NCI-H1694 treated with DMSO at 0.1 percent for 48 hours (cell line): ENCODE data around the gene KRT76.

Experiments used
- DNase-seq: peaks from one replicate; lab custom pipeline; 2025; lab: John Stamatoyannopoulos, UW

The KRT76 gene

DNA sequence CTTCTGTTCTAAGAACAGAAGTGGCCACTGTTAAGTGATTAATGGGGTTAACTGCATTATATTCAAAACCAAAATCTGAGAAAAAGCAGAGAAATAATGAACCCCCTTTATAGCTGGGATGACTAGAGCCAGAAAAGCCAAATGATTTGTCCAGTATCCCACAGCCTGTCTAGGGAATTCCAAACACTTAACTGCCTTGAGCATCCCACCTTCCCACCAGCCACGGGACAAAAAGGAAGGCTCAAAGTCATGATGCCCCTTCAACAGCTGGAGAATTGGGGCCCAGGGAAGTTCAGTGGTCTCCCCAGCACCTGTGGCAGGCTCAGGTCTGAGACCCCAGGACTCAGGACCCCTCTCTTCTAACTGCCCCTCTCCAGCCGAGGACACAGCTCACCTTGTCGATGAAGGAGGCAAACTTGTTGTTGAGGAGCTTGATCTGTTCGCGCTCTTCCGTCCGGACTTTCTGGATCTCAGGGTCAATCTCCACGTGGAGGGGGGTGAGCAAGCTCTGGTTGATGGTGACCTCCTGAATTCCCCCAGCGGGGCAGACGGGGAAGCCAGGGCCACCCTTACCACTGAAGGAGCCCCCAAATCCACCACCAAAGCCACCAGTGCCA lies 36.2 kb upstream of the KRT76 start:
- DNase-seq, result no peak

- no peak for DNase-seq
Observed at GRCh38 chr12:52812749-52813148, 35.6 kb upstream of the KRT76 start.

DNA sequence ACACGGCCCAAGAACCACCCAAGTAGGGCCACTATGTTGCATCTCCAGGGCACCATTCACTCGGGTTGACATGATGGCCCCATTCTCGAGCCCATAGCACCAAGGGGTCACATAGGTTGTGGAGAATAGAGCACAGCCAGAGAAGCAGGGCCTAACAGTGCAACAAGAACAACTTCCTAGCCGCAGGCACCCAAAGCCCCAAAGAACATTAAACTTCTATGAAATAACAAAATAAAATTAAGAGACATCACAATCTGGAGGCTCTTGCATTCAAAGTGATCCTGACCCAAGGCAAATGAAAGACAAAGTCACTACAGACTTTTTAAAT lies 34.9 kb upstream of the KRT76 start:
- no peak for DNase-seq

DNA sequence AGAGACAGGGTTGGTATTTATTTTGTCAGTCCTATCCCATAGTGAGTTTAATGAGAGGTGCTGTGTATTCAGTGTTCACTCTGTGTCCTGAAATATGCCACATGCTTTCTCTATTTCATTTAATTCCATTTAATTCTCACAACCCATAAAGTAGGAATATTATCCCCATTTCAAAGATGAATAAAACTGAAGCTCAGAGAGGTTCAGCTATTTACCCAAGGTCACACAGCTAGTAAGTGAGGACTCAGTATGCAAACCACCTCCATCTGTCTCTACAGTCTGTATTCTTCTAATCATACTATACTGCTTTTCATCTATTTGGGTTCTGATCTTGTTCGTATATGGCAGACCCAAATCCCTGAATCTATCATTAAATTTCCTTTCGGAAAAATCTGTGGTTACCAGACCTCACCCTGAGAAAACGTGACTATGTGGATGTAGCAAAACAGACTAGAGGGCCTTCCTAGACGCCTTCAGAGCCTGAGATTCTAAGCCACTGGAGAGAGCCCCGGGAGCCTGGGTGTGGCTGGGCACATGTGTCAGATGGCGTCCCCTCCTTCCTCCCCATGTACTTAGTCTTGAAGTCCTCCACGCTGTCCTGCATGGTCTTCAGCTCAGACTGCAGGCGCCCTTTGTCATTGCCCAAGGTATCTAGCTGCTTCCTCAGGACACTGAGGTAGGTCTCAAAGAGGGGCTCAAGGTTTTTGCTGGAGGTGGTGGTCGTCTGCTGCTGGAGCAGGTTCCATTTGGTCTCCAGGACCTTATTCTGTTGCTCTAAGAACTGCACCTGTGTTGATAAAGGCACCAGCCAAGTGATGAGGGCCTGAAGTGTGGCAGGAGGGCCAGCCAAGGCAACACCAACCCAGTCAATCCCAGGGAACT lies 34.3 kb upstream of the KRT76 start:
- no peak for DNase-seq

DNA sequence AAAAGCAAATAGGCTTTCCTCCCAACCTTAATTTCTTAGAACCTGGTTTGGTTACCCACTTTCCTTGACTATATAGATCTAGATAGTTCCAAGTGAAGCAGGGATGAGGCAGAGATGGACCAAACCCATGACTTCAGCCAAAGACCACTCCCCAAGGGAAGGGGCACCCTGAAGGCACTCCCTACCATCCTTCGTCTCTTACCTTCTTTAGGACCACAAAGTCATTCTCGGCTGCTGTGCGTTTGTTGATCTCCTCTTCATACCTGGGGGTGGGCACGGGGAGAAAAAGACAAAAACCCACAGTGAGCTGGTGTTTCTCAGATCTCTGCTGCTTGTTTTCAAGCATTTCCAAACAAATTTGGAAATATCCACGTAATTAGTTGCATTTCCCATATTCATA lies 33.4 kb upstream of the KRT76 start:
- no peak for DNase-seq

DNA sequence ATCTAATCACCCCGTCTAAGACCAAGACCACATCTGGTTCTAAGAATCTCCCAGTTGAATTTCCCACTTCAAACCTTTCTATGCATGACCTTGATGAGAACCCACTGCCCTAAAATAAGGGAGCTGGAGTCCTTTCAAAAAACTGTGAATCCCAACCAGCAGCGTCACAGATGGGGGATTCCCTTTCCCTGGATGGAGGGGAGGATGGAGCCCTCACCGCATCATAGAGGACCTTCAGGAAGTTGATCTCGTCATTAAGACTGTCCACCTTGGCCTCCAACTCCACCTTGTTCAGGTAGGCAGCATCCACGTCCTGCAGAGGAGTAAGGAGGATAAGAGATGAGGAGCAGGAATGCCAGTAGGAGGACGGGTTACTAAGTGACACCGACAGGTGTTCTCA lies 32.0 kb upstream of the KRT76 start:
- no peak for DNase-seq

DNA sequence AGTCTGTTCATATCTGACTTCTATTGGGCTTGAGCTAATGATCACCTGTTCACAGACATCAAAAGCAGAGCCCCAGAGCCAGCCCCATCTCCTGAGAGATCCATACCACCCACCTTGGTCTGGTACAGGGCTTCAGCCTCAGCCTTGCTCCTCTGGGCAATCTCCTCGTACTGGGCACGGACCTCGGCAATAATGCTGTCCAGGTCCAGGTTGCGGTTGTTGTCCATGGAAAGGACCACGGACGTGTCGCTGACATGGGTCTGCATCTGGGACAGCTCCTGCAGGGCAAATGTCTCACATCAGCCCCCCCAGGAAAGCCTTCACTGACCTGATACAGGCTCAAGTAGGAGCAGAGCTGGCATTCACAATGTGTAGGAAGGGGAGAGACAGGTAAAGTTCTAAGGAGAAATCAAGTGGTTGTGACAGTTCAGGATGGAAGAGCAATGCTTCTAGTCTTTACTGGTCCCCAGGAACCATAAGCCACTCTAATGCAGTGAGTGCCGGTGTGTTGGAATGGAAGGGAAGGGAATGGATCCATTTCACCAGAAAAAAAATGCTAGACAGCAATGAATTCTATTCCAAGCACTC lies 31.5 kb upstream of the KRT76 start:
- no peak for DNase-seq

- no peak for DNase-seq
Observed at GRCh38 chr12:52807544-52808470, 30.7 kb upstream of the KRT76 start.

- DNase-seq, result no peak
Observed at GRCh38 chr12:52806821-52807543, 29.8 kb upstream of the KRT76 start.

- no peak for DNase-seq
Observed at GRCh38 chr12:52806169-52806811, 29.1 kb upstream of the KRT76 start.

GRCh38 chr12:52805739-52806138 lies 28.6 kb upstream of the KRT76 start:
- DNase-seq, result no peak

DNA sequence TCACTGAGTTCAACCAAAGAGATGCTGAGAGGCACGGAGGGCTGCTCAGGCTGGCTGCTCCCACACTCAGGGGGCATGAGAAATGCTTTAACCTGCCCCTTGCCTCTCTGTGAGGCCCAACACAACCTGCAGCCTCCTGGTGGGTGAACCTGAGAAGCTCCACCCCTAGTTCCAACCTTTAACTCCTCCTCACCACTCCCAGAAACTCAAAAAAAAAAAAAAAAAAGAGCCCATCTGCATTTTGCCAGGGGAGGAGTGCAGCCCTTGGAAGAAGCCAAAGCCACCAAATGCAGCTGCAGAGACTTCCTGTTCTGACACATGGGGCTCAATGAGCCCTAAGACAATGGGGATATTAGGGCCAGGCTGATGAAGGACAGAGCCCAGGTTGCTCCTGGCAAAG lies 27.9 kb upstream of the KRT76 start:
- no peak for DNase-seq

GRCh38 chr12:52802442-52802841 lies 25.3 kb upstream of the KRT76 start:
- no peak for DNase-seq

DNA sequence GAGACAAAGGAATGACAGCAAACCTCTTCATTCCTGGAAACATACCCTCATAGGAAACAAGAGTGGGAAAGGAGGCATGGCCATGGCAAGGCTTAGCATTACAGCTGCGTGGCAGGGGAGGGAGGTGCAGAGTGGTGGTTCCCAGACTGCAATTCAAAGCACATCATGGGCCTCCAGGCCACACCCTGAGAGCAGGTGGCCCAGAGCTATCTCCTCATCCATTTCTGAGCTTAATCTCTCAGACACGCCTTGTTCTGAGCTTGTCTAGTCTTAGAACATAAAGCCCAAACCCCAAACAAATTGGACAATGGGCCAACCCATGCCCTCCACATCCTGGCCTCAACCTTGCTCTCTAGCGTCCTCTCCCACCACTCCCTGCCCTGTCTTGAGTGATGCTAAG lies 24.6 kb upstream of the KRT76 start:
- no peak for DNase-seq

- no peak for DNase-seq
Observed at GRCh38 chr12:52800259-52800917, 23.2 kb upstream of the KRT76 start.

- DNase-seq, result no peak
Observed at GRCh38 chr12:52799505-52800211, 22.5 kb upstream of the KRT76 start.

DNA sequence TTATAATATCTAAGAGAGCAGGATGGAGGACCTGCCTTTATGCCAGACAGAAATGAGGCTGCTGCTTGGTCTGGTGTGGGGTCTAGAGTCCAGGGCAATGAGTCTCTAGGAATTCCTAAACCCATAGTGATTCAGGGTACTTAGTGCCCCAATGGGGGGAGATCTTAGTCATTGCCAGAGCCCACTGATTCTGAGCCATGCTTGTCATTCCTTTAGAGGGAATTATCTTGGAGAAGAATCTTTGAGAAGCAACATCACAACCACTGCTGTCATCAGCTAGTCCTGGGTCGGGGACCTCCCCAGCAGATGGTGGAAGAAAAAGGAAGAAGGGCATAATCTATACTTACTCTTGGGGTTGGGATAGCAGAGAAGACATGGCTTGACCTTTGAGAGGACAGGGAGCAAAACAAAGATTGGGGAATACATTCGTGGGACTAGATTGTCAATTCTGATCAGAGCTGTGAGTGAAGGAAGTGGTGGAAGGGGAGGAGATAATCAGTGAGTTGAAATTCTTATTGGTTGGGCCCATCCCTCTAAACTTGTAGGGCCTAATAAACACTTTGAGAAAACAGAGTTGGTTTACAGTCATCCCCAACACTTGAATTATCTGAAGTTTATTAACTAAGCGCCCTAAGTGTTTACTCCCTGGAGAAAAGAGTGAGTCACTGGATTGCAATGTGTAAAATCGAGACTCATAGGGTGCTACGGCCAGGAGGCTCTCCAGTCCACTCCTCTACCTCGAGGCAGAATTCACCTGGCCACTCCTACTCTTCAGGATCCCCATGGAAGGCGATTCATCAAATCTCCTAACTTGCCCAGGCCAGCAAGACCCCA lies 21.7 kb upstream of the KRT76 start:
- no peak for DNase-seq

DNA sequence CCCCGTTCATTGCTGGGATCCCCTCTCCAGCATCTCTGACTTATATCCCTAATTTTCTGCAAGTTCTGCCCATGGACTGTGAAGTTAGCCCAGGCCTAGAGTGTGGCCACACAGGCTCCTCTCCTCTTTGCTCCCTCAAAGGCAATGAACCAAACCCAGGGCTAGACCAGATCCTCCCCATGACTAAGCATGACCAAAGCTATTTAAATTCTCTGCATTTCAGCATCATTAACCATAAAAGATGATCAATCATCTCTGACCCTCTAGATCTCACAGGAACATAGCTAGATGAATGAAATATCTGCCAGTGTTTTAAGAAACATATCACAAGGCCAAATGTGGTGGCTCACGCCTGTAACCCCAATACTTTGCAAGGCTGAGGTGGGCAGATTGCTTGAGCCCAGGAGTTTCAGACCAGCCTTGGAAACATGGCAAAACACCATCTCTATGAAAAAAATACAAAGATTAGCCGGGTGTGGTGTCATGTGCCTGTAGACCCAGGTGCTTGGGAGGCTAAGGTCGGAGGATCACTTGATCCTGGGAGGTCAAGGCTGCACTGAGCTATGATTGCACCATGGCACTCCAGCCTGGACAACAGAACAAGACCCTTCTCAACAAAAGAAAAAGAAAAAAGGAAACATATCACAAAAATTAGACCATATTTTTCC lies 21.0 kb upstream of the KRT76 start:
- DNase-seq, result no peak

DNA sequence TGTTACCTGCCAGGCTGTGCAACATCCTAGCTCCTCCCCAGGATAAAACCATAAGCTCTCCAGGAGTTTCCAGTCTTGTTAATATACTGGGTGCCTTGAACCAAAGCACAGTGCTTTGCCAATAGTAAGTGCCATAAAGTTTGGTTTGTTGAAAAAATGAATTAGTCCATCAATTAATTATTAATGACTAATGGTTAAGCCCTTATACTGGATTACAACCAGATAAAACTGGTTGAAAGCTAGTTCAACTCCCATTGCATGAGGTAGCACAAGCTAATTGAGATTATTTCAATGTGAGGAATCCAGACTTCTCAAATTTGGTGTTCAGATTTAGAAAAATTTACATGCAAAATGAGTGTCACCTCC lies 20.4 kb upstream of the KRT76 start:
- no peak for DNase-seq
